ENCODE data around the gene FETUB. TPM values are rescaled to one million over a fixed set of nuclear protein-coding genes. Genes with fewer than 3 reads are reported as not detected.

The FETUB gene
- total RNA-seq, 3 donors from 2014 or later (not counting 1 experiment from before 2014, with no cell fraction given) = not detected

DNA sequence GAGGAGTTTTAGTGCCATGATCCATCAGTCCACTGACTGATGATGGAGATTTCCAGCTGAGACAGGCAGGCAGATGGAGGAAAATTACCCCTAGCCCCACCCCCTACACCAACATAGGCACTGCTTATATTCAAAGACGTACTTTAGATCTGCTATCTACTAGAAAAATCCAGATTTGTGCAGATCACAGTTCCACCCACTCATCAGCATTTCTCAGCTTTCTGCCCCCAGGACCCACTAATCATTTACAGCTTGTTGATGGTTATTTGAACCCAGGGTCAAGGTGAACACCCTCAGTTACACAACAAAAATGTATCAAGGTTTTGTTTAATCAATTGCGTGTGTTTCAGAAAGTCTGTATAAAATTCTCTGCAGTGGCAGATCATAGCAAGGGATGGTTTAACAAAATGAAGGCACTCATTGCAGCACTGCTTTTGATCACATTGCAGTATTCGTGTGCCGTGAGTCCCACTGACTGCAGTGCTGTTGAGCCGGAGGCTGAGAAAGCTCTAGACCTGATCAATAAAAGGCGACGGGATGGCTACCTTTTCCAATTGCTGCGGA lies 25.5 kb downstream of the FETUB start, which contains the start of gene HRG:
Gene HRG (plus strand): TSS at position 390 of the 564 bp plus-strand sequence. CDS start 18 bp downstream, at position 408.
- Histone ChIP-seq H3K27me3 (ENCODE audit: control insufficient read depth, insufficient read depth, low read length) (no peaks in the 10 kb centered on the region), H3K36me3 (ENCODE audit: control insufficient read depth, insufficient read depth, low read length) (no peaks in the 10 kb centered on the region), H3K27ac (ENCODE audit: low read length) (no peak within 1 kb of the TSS), H3K4me1 (ENCODE audit: control insufficient read depth, insufficient read depth, low read length) (no peaks in the 10 kb centered on the region), H3K9me3 (ENCODE audit: control insufficient read depth, insufficient read depth, low read length) (no peaks in the 10 kb centered on the region), H3K4me3 (ENCODE audit: low read length) (no peak within 1 kb of the TSS)
- Mint-ChIP-seq H3K4me1 (peaks cover 0 to 5% of the 10 kb centered on the region in 2 donors), H3K27me3 (ENCODE audit: low read depth in 2 of 2) (peaks cover 23 to 43% of the 10 kb centered on the region in 2 donors), H3K9me3 (no peaks in the 10 kb centered on the region), H3K36me3 (no peaks in the 10 kb centered on the region), H3K4me3 (no peak within 1 kb of the TSS), H3K27ac (no peak within 1 kb of the TSS)
- intact Hi-C loops (cut with micrococcal nuclease) = no loop called here
- TF ChIP-seq, protein P1, sequence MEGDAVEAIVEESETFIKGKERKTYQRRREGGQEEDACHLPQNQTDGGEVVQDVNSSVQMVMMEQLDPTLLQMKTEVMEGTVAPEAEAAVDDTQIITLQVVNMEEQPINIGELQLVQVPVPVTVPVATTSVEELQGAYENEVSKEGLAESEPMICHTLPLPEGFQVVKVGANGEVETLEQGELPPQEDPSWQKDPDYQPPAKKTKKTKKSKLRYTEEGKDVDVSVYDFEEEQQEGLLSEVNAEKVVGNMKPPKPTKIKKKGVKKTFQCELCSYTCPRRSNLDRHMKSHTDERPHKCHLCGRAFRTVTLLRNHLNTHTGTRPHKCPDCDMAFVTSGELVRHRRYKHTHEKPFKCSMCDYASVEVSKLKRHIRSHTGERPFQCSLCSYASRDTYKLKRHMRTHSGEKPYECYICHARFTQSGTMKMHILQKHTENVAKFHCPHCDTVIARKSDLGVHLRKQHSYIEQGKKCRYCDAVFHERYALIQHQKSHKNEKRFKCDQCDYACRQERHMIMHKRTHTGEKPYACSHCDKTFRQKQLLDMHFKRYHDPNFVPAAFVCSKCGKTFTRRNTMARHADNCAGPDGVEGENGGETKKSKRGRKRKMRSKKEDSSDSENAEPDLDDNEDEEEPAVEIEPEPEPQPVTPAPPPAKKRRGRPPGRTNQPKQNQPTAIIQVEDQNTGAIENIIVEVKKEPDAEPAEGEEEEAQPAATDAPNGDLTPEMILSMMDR (IDR thresholded peaks at IDR 0.05) = no peak
- 93% methylated on average over 8 of the region's 8 CpGs for WGBS (ENCODE audit: insufficient coverage)
- ATAC-seq (no peak), DNase-seq (no peak)

DNA sequence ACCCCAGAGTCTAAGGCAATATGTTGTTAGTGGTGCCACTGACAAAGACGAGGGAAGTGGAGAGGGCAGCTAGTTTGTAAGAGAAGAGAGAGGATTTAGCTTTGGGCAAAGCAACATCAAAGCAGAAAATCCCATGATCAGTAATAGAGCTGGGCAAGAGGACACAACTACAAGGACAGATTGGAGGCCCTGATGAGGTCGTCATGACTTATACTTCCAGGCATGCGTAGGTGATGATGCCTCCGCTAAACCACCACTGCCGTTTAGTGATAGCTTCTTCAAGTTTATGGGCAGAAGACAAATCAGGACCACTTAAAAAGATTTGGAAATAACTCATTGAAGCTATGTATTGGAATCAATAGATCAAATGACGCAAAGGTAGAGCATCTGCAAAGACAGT lies 28.2 kb downstream of the FETUB start:
- TF ChIP-seq, protein P1 (IDR thresholded peaks at IDR 0.05) = no peak
- 75% methylated on average over 5 of the region's 6 CpGs for WGBS (ENCODE audit: insufficient coverage)
- peaks cover 31 to 58% of the 10 kb centered on the region in 2 donors for H3K27me3 Mint-ChIP-seq (ENCODE audit: low read depth in 2 of 2)
- ATAC-seq = no peak
- no peak for DNase-seq
- H3K36me3 ChIP-seq (ENCODE audit: control insufficient read depth, insufficient read depth, low read length) = no peaks in the 10 kb centered on the region
- H3K9me3 ChIP-seq (ENCODE audit: control insufficient read depth, insufficient read depth, low read length) = no peaks in the 10 kb centered on the region
- no peak overlapping the region for H3K27ac ChIP-seq (ENCODE audit: low read length)
- H3K4me1 ChIP-seq (ENCODE audit: control insufficient read depth, insufficient read depth, low read length) = no peaks in the 10 kb centered on the region
- H3K27ac Mint-ChIP-seq = no peak overlapping the region
- intact Hi-C loops (cut with micrococcal nuclease) = no loop called here
- H3K4me1 Mint-ChIP-seq = peaks cover 0 to 4% of the 10 kb centered on the region in 2 donors
- no peak overlapping the region for H3K4me3 Mint-ChIP-seq
- H3K9me3 Mint-ChIP-seq = no peaks in the 10 kb centered on the region
- no peak overlapping the region for H3K4me3 ChIP-seq (ENCODE audit: low read length)
- H3K27me3 ChIP-seq (ENCODE audit: control insufficient read depth, insufficient read depth, low read length) = no peaks in the 10 kb centered on the region
- no peaks in the 10 kb centered on the region for H3K36me3 Mint-ChIP-seq

DNA sequence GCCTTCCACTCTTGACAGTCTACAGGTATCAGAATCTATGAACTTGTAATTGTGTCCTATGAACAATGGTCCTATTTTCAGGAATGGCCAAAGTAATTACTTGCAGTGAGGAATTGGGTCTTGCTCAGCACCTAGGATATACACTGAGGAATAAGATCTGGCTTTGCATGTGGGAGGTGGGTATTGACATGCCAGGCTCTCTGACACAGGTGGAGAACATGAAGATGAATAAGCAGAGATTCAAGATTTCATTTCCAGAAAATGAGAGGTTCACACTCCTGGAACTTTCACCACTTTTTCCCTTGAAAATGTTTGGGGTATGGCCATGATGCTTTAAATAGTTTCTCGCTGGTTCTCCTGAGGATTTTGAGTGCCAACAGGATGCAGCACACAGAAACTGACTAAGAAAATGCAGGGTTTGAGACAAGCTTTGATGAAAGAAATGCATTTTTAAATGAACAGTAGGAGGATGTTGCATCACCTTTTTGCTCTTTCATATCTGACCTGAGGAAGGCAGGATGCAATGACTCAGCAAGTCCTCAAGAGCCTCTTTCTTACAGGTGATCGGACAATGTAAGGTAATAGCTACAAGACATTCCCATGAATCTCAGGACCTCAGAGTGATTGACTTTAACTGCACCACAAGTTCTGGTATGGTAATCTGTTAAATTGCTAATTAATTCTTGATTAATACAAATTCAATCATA lies 29.3 kb downstream of the FETUB start:
- 85% methylated on average over 2 of the region's 2 CpGs for WGBS (ENCODE audit: insufficient coverage)
- no peaks in the 10 kb centered on the region for H3K4me1 Mint-ChIP-seq
- Histone ChIP-seq H3K36me3 (ENCODE audit: control insufficient read depth, insufficient read depth, low read length) (no peaks in the 10 kb centered on the region), H3K27me3 (ENCODE audit: control insufficient read depth, insufficient read depth, low read length) (no peaks in the 10 kb centered on the region), H3K9me3 (ENCODE audit: control insufficient read depth, insufficient read depth, low read length) (no peaks in the 10 kb centered on the region), H3K27ac (ENCODE audit: low read length) (no peak overlapping the region), H3K4me3 (ENCODE audit: low read length) (no peak overlapping the region), H3K4me1 (ENCODE audit: control insufficient read depth, insufficient read depth, low read length) (no peaks in the 10 kb centered on the region)
- ATAC-seq (no peak), DNase-seq (no peak)
- H3K27ac Mint-ChIP-seq = no peak overlapping the region
- no peaks in the 10 kb centered on the region for H3K9me3 Mint-ChIP-seq
- no peaks in the 10 kb centered on the region for H3K36me3 Mint-ChIP-seq
- TF ChIP-seq, protein P1 (IDR thresholded peaks at IDR 0.05) = no peak
- H3K27me3 Mint-ChIP-seq (ENCODE audit: low read depth in 2 of 2) = peaks cover 27 to 56% of the 10 kb centered on the region in 2 donors
- no peak overlapping the region for H3K4me3 Mint-ChIP-seq
- intact Hi-C loops (cut with micrococcal nuclease) = no loop called here

Data from natural killer cell (primary cell).